Subcutaneous adipose tissue (tissue), 4 donors: ENCODE measurements around the gene SAV1. TPM values are rescaled to one million over a fixed set of nuclear protein-coding genes. Genes with fewer than 3 reads are reported as not detected.

Source experiments
- CTCF ChIP-seq: fragments of 450-650 bp; IDR thresholded peaks from one replicate; pipeline ENCODE4 v1.5.1; 2016; ENCODE audit warnings: low read depth, mild to moderate bottlenecking, control low read depth, antibody characterized with exemption, moderate library complexity
- small RNA-seq: library from RNA; depleted of rRNA; stranded (forward); fragments of <200 nt; gene quantifications from one replicate; pipeline ENCODE3, GENCODE V24; 2016
- total RNA-seq, 4 donors: library from RNA; depleted of rRNA; stranded (reverse); fragments of >200 nt; gene quantifications; one replicate each; pipeline ENCODE4 v1.1.0, GENCODE V29; 2016

SAV1 gene
- total RNA-seq, 4 donors from 2014 or later: 42.5 to 77.8 (median 54.6) TPM

- no peak for TF ChIP-seq CTCF
These were observed 73.4 kb downstream of the SAV1 start for GRCh38 chr14:50594577-50595316.

DNA sequence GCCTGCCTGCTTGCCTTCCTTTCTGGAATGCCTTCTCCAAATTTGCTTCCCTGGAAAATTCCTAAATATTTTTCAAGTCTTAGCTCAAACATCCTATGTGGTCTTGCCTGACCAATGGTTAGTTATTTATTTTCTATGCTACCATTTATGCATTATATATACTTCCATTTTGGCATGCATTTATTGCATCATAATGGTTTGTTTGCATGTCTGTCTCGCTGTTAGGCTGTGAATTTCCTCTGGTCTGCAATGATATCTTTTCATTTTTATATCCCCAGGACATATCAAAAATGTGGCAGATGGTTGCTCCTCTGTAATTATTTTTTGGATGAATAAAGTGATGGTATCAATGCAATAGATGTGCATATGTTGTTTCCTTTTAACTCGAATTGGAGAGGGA is 77.6 kb downstream of the SAV1 start:
- no peak for TF ChIP-seq CTCF

Small RNA genes lying within 50 kb of the gene (small RNA-seq; reads per million reads assigned to genes)
- not detected for gene RN7SL452P

Other genes starting within 250 kb of the SAV1 start
- 100 to 1,000 TPM in 3 of 4 donors, 10 to 100 TPM in 1; 78.3 to 139 (median 120) TPM for gene MAP4K5, start 135.7 kb downstream of the SAV1 start, total RNA-seq
- gene ATL1, start 108.2 kb downstream of the SAV1 start, total RNA-seq: 1 to 10 TPM; 2.4 to 5.4 (median 4.9) TPM
- gene NIN, start 162.9 kb upstream of the SAV1 start, total RNA-seq: 10 to 100 TPM; 33.2 to 44.0 (median 40.6) TPM
- not detected for gene ABHD12B, start 203.7 kb upstream of the SAV1 start, total RNA-seq